K562 (cell line): ENCODE measurements around the gene VPS18. TPM values are rescaled to one million over a fixed set of nuclear protein-coding genes. Genes with fewer than 3 reads are reported as not detected.

Source experiments
- ATAC-seq: fragments of 200-7000 bp; cut with Tn5 transposase; 3 replicates; pipeline ENCODE4 v1.9.1; 2020; ENCODE audit warnings: moderate library complexity
- BruUV-seq: library from RNA; stranded (reverse); fragments of 400-500 nt; replicated peaks from 2 replicates; lab custom pipeline; 2021; lab: Mats Ljungman, UMichigan
- CTCF ChIA-PET: fragments of 300-600 bp; formaldehyde crosslinking; extraction: SDS; loops from one replicate; lab custom pipeline; 2021; ENCODE audit warnings: low intra/inter-chr PET ratio; lab: Yijun Ruan, JAX
- POLR2A ChIA-PET: fragments of 300-600, 350-650 bp; sonication (Branson Sonifier 250); formaldehyde crosslinking; extraction: SDS; loops from one replicate; lab custom pipeline; 2021; ENCODE audit warnings: antibody characterized with exemption, inconsistent platforms; lab: Yijun Ruan, JAX
- DNase-seq, 4 experiments: peaks; one replicate each; pipeline versions ENCODE4 v3.0.0 to v3.0.0-alpha.2; 2011 to 2018; ENCODE audit warnings: low spot score in 3 of 4, mixed read lengths in 3 of 4; ENCODE audit errors: extremely low read depth in 1 of 4
- FAIRE-seq: peaks from 2 replicates; lab custom pipeline; 2011; peaks lifted over from hg19 to GRCh38; lab: Jason Lieb, UNC
- H2AFZ ChIP-seq: 2 replicates; pipeline ENCODE4 v1.6.0; 2011; ENCODE audit warnings: low read depth, low read length, control low read depth, inconsistent platforms
- H3K27ac ChIP-seq: fragments of 200-600 bp; 3 replicates; pipeline ENCODE4 v1.8.0; 2011; ENCODE audit warnings: low read depth, mild to moderate bottlenecking, control low read depth, inconsistent platforms, low read length, moderate library complexity, mixed read lengths; ENCODE audit errors: extremely low read depth
- H3K27me3 ChIP-seq, 2 experiments: fragments of 300-600 bp in 1 of 2; 2 replicates in 1 of 2; 3 replicates in 1 of 2; pipeline versions ENCODE4 v1.6.0 to v1.8.0; 2011; ENCODE audit warnings: inconsistent platforms in 2 of 2, low read length in 2 of 2, mild to moderate bottlenecking in 1 of 2, mixed read lengths in 1 of 2, moderate library complexity in 1 of 2; ENCODE audit not compliant: control insufficient read depth in 2 of 2, insufficient read depth in 2 of 2
- H3K36me3 ChIP-seq: fragments of 300-600 bp; 3 replicates; pipeline ENCODE4 v1.8.0; 2011; ENCODE audit warnings: mild to moderate bottlenecking, low read length, inconsistent platforms; ENCODE audit not compliant: control insufficient read depth, insufficient read depth
- H3K4me1 ChIP-seq, 2 experiments: fragments of 200-600 bp in 1 of 2; replicated peaks in 1 of 2; 2 replicates in 1 of 2; 3 replicates in 1 of 2; pipeline versions ENCODE4 v1.5.1 to v1.8.0; 2011; ENCODE audit warnings: inconsistent platforms in 2 of 2, low read length in 2 of 2, mild to moderate bottlenecking in 1 of 2, mixed read lengths in 1 of 2, moderate library complexity in 1 of 2; ENCODE audit not compliant: control insufficient read depth in 2 of 2, insufficient read depth in 2 of 2
- H3K4me2 ChIP-seq: 2 replicates; pipeline ENCODE4 v1.6.1; 2011; ENCODE audit warnings: low read length, control low read depth, inconsistent platforms, mixed read lengths; ENCODE audit not compliant: insufficient read depth
- H3K4me3 ChIP-seq: fragments of 200-600 bp; sonication (generic), shearing (Covaris generic); 2 replicates; pipeline ENCODE4 v1.5.1; 2016; ENCODE audit warnings: control low read depth, inconsistent platforms
- H3K79me2 ChIP-seq: fragments of 200-600 bp; 3 replicates; pipeline ENCODE4 v1.8.0; 2011; ENCODE audit warnings: low read length, inconsistent platforms; ENCODE audit not compliant: control insufficient read depth, insufficient read depth
- H3K9ac ChIP-seq, 2 experiments: 2 replicates each; pipeline versions ENCODE4 v1.6.0 to v1.6.1; 2011; ENCODE audit warnings: low read depth in 2 of 2, low read length in 2 of 2, control low read depth in 1 of 2, inconsistent platforms in 1 of 2, mild to moderate bottlenecking in 1 of 2, mixed read lengths in 1 of 2; ENCODE audit not compliant: insufficient read depth in 1 of 2
- H3K9me1 ChIP-seq: one replicate; pipeline ENCODE4 v1.6.0; 2011; ENCODE audit warnings: inconsistent platforms, mild to moderate bottlenecking, low read length, moderate library complexity; ENCODE audit not compliant: control insufficient read depth, insufficient read depth
- H3K9me3 ChIP-seq: replicated peaks from 2 replicates; pipeline ENCODE4 v1.5.1; 2011; ENCODE audit warnings: low read depth, low read length, inconsistent platforms; ENCODE audit not compliant: control insufficient read depth, insufficient read depth
- H4K20me1 ChIP-seq: replicated peaks from 2 replicates; pipeline ENCODE4 v1.6.1; 2011; ENCODE audit warnings: low read length, inconsistent platforms, mixed read lengths; ENCODE audit not compliant: control insufficient read depth, insufficient read depth
- HMGN3 ChIP-seq: IDR thresholded peaks from 2 replicates; pipeline ENCODE4 v1.6.1; 2011; ENCODE audit warnings: borderline replicate concordance, low read depth, mild to moderate bottlenecking, mixed read lengths, low read length; ENCODE audit not compliant: insufficient read length; ENCODE audit errors: extremely low read depth
- TCF15 ChIP-seq: fragments of 250-450 bp; sonication (Bioruptor Pico); IDR thresholded peaks from 2 replicates; pipeline ENCODE4 v1.8.0; 2022; ENCODE audit warnings: moderate library complexity, mild to moderate bottlenecking, inconsistent platforms
- ZNF75A ChIP-seq: fragments of 450-650 bp; formaldehyde crosslinking; IDR thresholded peaks from 2 replicates; pipeline ENCODE4 v1.4.0; 2020; ENCODE audit warnings: mild to moderate bottlenecking
- WGBS: fragments of 100-300 bp; shearing (Covaris generic); methylation state at CpG from one replicate; pipeline ENCODE4 v1.1.6; 2016; ENCODE audit warnings: low coverage, mixed read lengths; ENCODE audit not compliant: insufficient coverage; ENCODE audit errors: missing lambda C conversion rate; 5-methylcytosine and 5-hydroxymethylcytosine counted together
- in situ Hi-C: fragments of 300-500 bp; cut with MboI; formaldehyde crosslinking; loops from 4 replicates; pipeline ENCODE4 v1.15.0; 2018; ENCODE audit warnings: inconsistent platforms, mixed read lengths
- intact Hi-C: fragments of 100-400 bp; cut with micrococcal nuclease; formaldehyde crosslinking; loops from 2 replicates; pipeline ENCODE4 v1.14.2; 2022
- polyA plus RNA-seq, 8 experiments: library from polyadenylated mRNA; depleted of rRNA in 4 of 8; stranded (reverse) in 5 of 8; unstranded in 3 of 8; fragments of >200 nt; fragmentation: Nextera tagmentation in 2 of 8; fragmentation: Illumina TruSeq in 1 of 8; extraction: Ambion mirVana in 2 of 8; extraction: Trizol in 1 of 8; gene quantifications; 2 replicates each; pipeline versions ENCODE4 v1.2.1 to v1.2.3, GENCODE V29; 2011 to 2014; ENCODE audit warnings: inconsistent platforms in 1 of 8, missing spikeins in 1 of 8
- total RNA-seq, 7 experiments: library from RNA; depleted of rRNA in 6 of 7; stranded (reverse); fragments of >200 nt in 6 of 7; fragmentation: Illumina TruSeq in 2 of 7; extraction: Trizol in 2 of 7; gene quantifications; 2 replicates each; pipeline versions ENCODE4 v1.2.1 to v1.2.3, GENCODE V29; 2011 to 2021; ENCODE audit warnings: low replicate concordance in 1 of 7

VPS18 gene
- total and polyA plus RNA-seq, 9 of the 15 experiments (the other 6 are each of a cell fraction or from before 2014, with no cell fraction given) = 0.73 to 19.9 (median 8.5) TPM

DNA sequence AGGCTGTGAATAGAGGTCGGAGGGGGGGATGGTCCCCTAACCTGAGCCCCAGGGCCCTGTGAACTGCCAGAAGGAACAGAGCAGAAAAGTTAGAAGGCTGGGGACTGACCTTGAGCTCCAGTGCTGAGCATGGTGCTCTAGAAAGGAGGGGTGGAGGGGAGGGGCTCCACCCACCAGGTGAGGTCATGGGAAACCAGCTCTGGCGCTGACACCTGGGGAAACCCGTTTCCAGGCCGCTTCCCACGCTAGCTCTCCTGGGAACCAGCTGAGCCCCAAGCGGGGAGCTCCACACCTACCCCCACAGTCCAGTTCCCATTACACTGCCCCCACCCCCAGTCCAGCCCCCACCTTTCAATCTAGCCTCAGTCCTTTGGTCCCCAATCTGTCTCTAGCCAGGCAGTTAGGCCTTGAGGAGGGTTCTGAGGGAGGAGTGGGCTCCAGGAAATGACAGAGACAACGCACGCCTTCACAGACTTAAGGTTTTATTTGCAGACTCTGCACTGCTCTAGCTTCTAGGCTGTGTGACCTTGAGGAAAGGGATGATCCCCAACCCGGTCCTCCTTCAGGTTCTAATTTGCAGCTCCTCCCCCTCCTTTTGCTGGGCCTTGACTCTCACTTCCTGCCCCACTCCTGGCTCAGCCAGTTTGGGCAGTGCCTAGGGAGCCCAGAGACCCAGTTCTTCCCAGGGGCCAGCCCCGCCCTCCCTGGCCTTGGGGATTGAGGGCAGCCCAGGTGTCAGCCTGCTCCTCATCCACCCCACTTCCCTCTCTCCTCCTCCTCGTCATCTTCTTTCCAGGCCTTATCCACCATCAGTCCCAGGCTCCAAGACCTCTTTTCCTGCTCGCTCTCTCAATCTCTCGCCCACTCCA is 22.3 kb upstream of the VPS18 start (continued):
- TF ChIP-seq ZNF75A (CRISPR knock-in tag) = no peak

- peak overlapping the region; percentile 60 to 93; a peak in 3 of 4 replicates for H3K9ac ChIP-seq
- no peaks in the 10 kb centered on the region for H3K9me3 ChIP-seq
- H3K27ac ChIP-seq = no peak overlapping the region
- no peaks in the 10 kb centered on the region for H3K79me2 ChIP-seq
- no peaks in the 10 kb centered on the region for H4K20me1 ChIP-seq
- ChIA-PET CTCF (interaction anchor here (1.9 kb wide), 1 partner anchor 15 kb away, joined by 8 read pairs; no protein-coding TSS in a partner anchor), POLR2A (interaction anchor here (0.6 to 6.8 kb wide), 14 partner anchors 12 to 291 kb away, joined by 3 to 72 read pairs (median 3); partner anchors contain the start of genes C15orf62 and RAD51)
- FAIRE-seq (no peak), DNase-seq (peak in 1 of 4 experiments; percentile 3), ATAC-seq (no peak)
- peaks cover 9 to 24% of the 10 kb centered on the region in 2 experiments; a peak in 4 of 5 replicates for H3K4me1 ChIP-seq
- H3K4me3 ChIP-seq = peak overlapping the region; percentile 70
- TF ChIP-seq HMGN3 = peak; percentile 13
- no peak for TF ChIP-seq TCF15
- no peaks in the 10 kb centered on the region for H3K27me3 ChIP-seq
- H3K9me1 ChIP-seq = no peaks in the 10 kb centered on the region
- intact Hi-C loops (no loop called here), in situ Hi-C loops (no loop called here)
- WGBS = 48% methylated on average over 33 of the region's 33 CpGs
- peak overlapping the region; percentile 88 for H3K4me2 ChIP-seq
- H2AFZ ChIP-seq = peak overlapping the region; percentile 93
- no peaks in the 10 kb centered on the region for H3K36me3 ChIP-seq
- BruUV-seq = no TSS peak
Observed at GRCh38 chr15:40872791-40873693, 21.2 kb upstream of the VPS18 start.
